ENCODE results near the gene MTHFD1L.
A peak's percentile ranks its signal among the peaks of the same experiment; 100 is the strongest.

Gene MTHFD1L

DNA sequence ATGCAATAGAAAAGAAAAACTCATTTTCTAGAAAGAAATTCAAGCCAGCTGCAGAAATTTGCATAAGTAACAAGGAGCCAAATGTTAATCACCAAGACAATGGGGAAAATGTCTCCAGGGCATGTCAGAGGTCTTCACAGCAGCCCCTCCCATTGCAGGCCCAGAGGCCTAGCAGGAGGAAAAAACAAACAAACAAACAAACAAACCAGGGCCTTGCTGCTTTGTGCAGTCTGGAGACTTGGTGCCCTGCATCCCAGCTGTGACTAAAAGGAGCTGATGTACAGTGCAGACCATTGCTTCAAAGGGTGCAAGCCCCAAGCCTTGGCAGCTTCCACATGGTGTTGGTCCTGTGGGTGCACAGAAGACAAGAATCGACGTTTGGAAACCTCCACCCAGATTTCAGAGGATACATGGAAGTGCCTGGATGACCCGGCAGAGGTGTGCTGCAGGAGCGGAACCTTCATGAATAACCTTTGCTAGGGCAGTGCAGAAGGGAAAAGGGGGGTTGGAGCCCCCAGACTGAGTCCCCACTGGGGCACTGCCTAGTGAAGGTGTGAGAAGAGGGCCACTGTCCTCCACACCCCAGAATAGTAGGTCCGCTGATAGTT, 263.4 kb downstream of the MTHFD1L start:
- Histone ChIP-seq H3K9ac (ENCODE audit: low read length) (peak overlapping the region; percentile 68), H3K36me3 (ENCODE audit: control insufficient read depth, insufficient read depth, low read length) (no peaks in the 10 kb centered on the region), H3K4me3 (ENCODE audit: low read depth, low read length) (peak overlapping the region; percentile 27; the same call in 1 of the 2 replicates), H3K4me1 (ENCODE audit: control insufficient read depth, insufficient read depth, low read length) (peaks cover 21% of the 10 kb centered on the region), H3K9me3 (ENCODE audit: control insufficient read depth, insufficient read depth, low read depth, low read length) (peaks cover 12% of the 10 kb centered on the region), H3K27ac (ENCODE audit: low read depth, low read length) (peak overlapping the region; percentile 51; the same call in 1 of the 2 replicates), H3K27me3 (ENCODE audit: control insufficient read depth, insufficient read depth, low read length) (no peaks in the 10 kb centered on the region)

DNA sequence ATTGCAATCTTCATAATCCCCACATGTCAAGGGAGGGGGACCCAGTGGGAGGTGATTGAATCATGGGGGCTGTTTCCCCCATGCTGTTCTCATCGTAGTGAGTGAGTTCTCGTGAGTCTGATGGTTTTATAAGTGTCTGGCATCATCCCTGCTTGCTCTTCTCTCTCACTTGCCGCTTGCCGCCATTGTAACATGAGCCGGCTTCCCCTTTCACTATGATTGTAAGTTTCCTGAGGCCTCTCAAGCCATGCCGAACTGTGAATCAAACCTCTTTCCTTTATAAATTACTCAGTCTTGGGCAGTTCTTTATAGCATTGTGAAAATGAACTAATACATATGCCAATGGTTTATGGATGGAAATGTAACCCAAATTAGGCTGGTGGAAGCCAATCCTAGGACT, 264.8 kb downstream of the MTHFD1L start:
- Histone ChIP-seq H3K4me3 (ENCODE audit: low read depth, low read length) (no peak overlapping the region), H3K4me1 (ENCODE audit: control insufficient read depth, insufficient read depth, low read length) (peaks cover 21% of the 10 kb centered on the region), H3K36me3 (ENCODE audit: control insufficient read depth, insufficient read depth, low read length) (no peaks in the 10 kb centered on the region), H3K27me3 (ENCODE audit: control insufficient read depth, insufficient read depth, low read length) (no peaks in the 10 kb centered on the region), H3K9ac (ENCODE audit: low read length) (no peak overlapping the region), H3K27ac (ENCODE audit: low read depth, low read length) (no peak overlapping the region), H3K9me3 (ENCODE audit: control insufficient read depth, insufficient read depth, low read depth, low read length) (peaks cover 17% of the 10 kb centered on the region)

DNA sequence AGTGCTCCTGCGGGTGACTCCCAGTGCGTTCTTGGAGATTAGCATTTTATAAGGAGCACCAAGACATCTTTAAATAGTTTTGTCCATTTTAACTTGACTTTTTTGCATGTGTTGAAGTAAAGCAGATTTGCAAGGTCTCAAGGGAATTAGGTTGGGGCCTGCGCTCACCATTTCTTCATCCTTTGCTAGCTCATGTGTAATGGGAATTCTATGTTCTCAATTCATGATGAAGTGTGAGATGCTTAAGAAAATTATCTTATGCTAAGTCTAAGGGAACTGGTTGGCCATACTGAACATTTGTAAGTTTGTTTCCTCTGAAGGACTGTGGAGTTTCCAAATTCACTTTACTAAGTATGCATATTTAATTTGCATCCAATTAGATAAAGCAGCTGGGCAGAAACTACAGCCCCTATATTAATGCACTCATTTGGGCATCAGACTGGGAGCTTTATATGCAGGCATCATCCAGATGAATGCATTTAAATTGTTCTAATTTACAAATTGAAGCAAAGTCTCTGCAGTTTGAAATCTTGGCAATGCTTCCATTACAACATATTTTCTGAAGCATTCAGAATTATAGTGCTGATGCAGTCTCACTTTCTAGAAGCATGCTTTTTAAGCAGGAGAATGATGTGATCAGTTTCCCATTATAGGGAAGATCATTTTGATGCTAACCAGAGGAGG, 266.0 kb downstream of the MTHFD1L start:
- Histone ChIP-seq H3K27me3 (ENCODE audit: control insufficient read depth, insufficient read depth, low read length) (no peaks in the 10 kb centered on the region), H3K9ac (ENCODE audit: low read length) (no peak overlapping the region), H3K4me1 (ENCODE audit: control insufficient read depth, insufficient read depth, low read length) (peaks cover 26% of the 10 kb centered on the region), H3K36me3 (ENCODE audit: control insufficient read depth, insufficient read depth, low read length) (no peaks in the 10 kb centered on the region), H3K9me3 (ENCODE audit: control insufficient read depth, insufficient read depth, low read depth, low read length) (peaks cover 17% of the 10 kb centered on the region), H3K27ac (ENCODE audit: low read depth, low read length) (no peak overlapping the region), H3K4me3 (ENCODE audit: low read depth, low read length) (no peak overlapping the region)

DNA sequence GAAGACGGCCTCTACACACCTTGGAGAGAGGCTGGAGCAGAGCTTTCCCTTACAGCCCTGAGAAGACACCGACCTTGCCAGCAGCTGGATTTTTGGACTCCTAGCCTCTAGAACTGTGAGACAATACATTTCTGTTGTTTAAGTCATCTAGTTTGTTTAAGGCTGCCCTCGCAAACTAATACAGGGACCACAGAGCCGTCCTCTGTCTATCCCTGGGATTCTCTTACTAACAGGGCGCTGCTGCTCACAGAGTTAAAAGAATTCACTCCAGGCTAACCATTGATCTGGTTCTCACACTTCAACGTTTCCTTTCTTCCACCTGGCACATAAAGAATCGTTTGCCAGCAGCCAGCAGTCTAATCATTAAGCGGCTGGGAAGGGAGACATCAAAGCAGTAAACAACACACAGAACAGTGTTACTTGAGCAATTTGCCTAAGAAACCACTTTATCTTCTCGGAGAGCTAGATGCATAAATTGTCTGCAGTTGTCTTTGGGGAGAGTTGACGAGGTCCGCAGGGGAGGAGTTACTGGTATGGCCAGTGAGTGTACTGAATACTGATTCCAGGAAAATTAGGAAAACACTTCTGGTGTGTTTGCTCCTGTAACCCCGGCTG, 270.7 kb downstream of the MTHFD1L start:
- Histone ChIP-seq H3K4me1 (ENCODE audit: control insufficient read depth, insufficient read depth, low read length) (peaks cover 8% of the 10 kb centered on the region; the same call in 1 of the 2 replicates), H3K36me3 (ENCODE audit: control insufficient read depth, insufficient read depth, low read length) (no peaks in the 10 kb centered on the region), H3K27me3 (ENCODE audit: control insufficient read depth, insufficient read depth, low read length) (no peaks in the 10 kb centered on the region), H3K4me3 (ENCODE audit: low read depth, low read length) (no peak overlapping the region), H3K9me3 (ENCODE audit: control insufficient read depth, insufficient read depth, low read depth, low read length) (peaks cover 11% of the 10 kb centered on the region), H3K27ac (ENCODE audit: low read depth, low read length) (no peak overlapping the region), H3K9ac (ENCODE audit: low read length) (no peak overlapping the region)

DNA sequence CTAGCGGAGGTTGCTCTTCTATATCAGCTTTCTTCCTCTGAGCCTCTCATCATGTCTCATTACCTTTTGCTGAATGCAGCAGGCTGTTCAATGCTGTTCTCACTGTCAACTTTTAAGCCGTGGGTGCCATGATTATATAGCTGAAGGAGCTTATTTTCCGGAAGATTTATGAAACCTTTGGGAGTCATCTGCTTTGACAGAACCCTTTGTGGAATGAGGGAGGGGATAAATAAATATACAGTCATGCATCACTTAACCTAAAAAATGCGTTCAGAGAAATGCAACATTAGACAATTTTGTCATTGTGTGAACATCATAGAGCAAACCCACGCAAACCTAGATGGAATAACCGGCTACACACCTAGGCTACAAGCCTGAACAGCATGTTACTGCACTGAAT, 272.0 kb downstream of the MTHFD1L start:
- Histone ChIP-seq H3K4me3 (ENCODE audit: low read depth, low read length) (no peak overlapping the region), H3K27me3 (ENCODE audit: control insufficient read depth, insufficient read depth, low read length) (no peaks in the 10 kb centered on the region), H3K9me3 (ENCODE audit: control insufficient read depth, insufficient read depth, low read depth, low read length) (peaks cover 7% of the 10 kb centered on the region), H3K36me3 (ENCODE audit: control insufficient read depth, insufficient read depth, low read length) (no peaks in the 10 kb centered on the region), H3K9ac (ENCODE audit: low read length) (no peak overlapping the region), H3K27ac (ENCODE audit: low read depth, low read length) (no peak overlapping the region), H3K4me1 (ENCODE audit: control insufficient read depth, insufficient read depth, low read length) (peaks cover 12% of the 10 kb centered on the region; the same call in 1 of the 2 replicates)

DNA sequence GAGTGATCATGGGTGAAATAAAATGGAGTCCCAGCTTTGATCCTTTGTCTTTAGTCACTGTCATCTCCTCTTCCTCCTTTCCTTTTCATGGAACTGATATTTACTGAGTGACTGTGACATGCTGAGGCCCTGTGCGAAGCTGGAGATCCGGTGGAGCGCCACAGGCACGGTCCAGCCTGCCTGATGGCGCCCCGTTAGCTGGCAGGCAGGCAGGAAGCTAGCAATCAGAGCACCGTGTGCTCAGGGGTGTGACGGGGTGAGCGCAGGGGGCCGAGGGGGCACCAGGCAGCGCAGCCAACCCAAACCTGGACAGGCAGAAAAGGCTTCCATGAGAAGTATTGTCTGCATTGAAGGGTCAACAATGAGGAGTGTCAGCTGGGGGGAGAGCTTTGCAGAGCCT, 274.0 kb downstream of the MTHFD1L start:
- no peak overlapping the region for H3K4me3 ChIP-seq (ENCODE audit: low read depth, low read length)
- H3K27me3 ChIP-seq (ENCODE audit: control insufficient read depth, insufficient read depth, low read length) = no peaks in the 10 kb centered on the region
- peaks cover 5% of the 10 kb centered on the region for H3K9me3 ChIP-seq (ENCODE audit: control insufficient read depth, insufficient read depth, low read depth, low read length)
- peaks cover 12% of the 10 kb centered on the region; the same call in 1 of the 2 replicates for H3K4me1 ChIP-seq (ENCODE audit: control insufficient read depth, insufficient read depth, low read length)
- no peak overlapping the region for H3K9ac ChIP-seq (ENCODE audit: low read length)
- H3K36me3 ChIP-seq (ENCODE audit: control insufficient read depth, insufficient read depth, low read length) = no peaks in the 10 kb centered on the region
- no peak overlapping the region for H3K27ac ChIP-seq (ENCODE audit: low read depth, low read length)

DNA sequence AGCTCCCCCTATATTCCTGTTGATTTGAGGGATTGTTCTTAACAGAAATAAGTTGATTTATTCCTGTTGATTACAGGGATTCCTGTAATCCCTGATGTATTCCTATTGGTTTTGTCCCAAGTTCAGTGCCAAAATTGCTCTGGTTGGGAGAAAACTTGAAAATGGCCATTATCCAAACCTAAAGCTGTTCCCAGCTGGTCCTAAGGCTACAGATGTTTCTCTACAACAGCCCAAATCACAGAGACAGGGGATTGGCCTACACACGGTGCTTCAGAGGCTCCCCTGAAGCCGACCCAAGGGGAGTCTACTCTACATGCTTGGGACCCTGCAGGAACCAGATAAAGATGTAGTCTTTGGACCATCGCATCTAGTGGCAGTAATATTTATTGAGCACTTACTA, 275.3 kb downstream of the MTHFD1L start:
- Histone ChIP-seq H3K4me3 (ENCODE audit: low read depth, low read length) (no peak overlapping the region), H3K9me3 (ENCODE audit: control insufficient read depth, insufficient read depth, low read depth, low read length) (no peaks in the 10 kb centered on the region), H3K4me1 (ENCODE audit: control insufficient read depth, insufficient read depth, low read length) (peaks cover 12% of the 10 kb centered on the region; the same call in 1 of the 2 replicates), H3K9ac (ENCODE audit: low read length) (no peak overlapping the region), H3K36me3 (ENCODE audit: control insufficient read depth, insufficient read depth, low read length) (no peaks in the 10 kb centered on the region), H3K27ac (ENCODE audit: low read depth, low read length) (no peak overlapping the region), H3K27me3 (ENCODE audit: control insufficient read depth, insufficient read depth, low read length) (no peaks in the 10 kb centered on the region)

DNA sequence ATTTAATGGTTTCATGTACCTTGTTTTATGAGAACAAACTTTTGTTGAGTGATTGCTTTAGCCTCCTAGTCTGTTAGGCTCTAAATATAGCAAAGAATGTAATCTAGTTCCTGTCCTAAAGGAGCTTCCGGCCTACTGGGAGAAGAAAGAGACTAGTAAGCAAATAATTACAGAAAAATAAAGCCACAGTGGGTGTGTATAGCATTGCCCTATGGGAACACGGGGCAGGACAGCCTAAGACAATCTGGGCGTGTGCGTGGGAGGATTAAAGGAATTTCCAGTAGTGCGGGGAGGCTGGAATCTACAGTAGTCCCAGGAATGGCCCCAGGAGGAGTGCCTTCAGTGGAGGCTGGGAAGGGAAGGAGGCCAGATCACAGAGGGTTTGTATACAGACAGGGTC, 276.2 kb downstream of the MTHFD1L start:
- Histone ChIP-seq H3K4me1 (ENCODE audit: control insufficient read depth, insufficient read depth, low read length) (peaks cover 4% of the 10 kb centered on the region; the same call in 1 of the 2 replicates), H3K9me3 (ENCODE audit: control insufficient read depth, insufficient read depth, low read depth, low read length) (no peaks in the 10 kb centered on the region), H3K4me3 (ENCODE audit: low read depth, low read length) (no peak overlapping the region), H3K27ac (ENCODE audit: low read depth, low read length) (no peak overlapping the region), H3K9ac (ENCODE audit: low read length) (no peak overlapping the region), H3K36me3 (ENCODE audit: control insufficient read depth, insufficient read depth, low read length) (no peaks in the 10 kb centered on the region), H3K27me3 (ENCODE audit: control insufficient read depth, insufficient read depth, low read length) (no peaks in the 10 kb centered on the region)

DNA sequence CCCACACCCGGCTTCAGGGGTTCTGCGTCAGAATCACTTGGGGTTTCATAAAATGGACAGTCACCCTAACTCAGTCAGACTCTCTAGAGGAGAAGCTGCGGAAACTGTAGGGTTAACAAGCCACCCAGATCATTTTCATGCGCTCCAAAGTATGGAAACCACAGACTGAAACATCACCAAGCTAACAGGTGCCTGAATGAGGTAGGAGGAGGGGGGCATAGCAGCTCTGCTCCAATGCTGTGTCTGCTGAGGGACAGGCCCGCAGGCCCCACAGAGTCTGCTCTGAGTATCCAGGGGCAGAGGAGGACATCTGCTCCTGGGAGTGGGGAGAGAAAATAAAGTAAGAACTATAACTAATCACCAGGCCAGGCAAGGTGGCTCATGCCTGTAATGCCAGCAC, 277.2 kb downstream of the MTHFD1L start:
- Histone ChIP-seq H3K27me3 (ENCODE audit: control insufficient read depth, insufficient read depth, low read length) (no peaks in the 10 kb centered on the region), H3K27ac (ENCODE audit: low read depth, low read length) (no peak overlapping the region), H3K4me3 (ENCODE audit: low read depth, low read length) (no peak overlapping the region)

DNA sequence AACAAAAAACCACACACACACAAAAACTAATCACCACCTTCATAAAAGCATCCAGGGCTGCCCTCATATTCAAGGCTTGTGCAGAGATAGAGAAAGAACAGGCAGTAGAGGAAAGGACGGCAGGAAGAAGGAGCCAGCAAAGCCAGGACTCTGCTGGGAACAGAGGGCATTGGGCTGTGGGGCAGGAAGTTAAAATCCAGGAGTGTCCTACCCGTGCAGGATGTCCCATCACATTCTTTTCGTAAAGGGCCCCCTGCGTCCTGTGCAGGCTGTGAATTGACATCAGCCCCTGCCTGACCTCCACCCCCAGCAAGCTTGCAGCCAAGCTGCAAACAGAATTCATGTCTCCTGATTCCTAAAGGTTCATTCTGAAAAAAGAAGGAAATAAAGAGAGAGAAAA, 277.8 kb downstream of the MTHFD1L start:
- no peak overlapping the region for H3K9ac ChIP-seq (ENCODE audit: low read length)
- H3K27me3 ChIP-seq (ENCODE audit: control insufficient read depth, insufficient read depth, low read length) = no peaks in the 10 kb centered on the region
- H3K36me3 ChIP-seq (ENCODE audit: control insufficient read depth, insufficient read depth, low read length) = no peaks in the 10 kb centered on the region
- H3K4me1 ChIP-seq (ENCODE audit: control insufficient read depth, insufficient read depth, low read length) = 0 out of 2 replicates have a peak, but pooled peaks cover 4% of the 10 kb centered on the region
- H3K9me3 ChIP-seq (ENCODE audit: control insufficient read depth, insufficient read depth, low read depth, low read length) = no peaks in the 10 kb centered on the region
- no peak overlapping the region for H3K4me3 ChIP-seq (ENCODE audit: low read depth, low read length)
- H3K27ac ChIP-seq (ENCODE audit: low read depth, low read length) = no peak overlapping the region

More for the DNA sequence above, 277.2 kb downstream of the MTHFD1L start:
- H3K9me3 ChIP-seq (ENCODE audit: control insufficient read depth, insufficient read depth, low read depth, low read length) = no peaks in the 10 kb centered on the region
- 0 out of 2 replicates have a peak, but pooled peaks cover 4% of the 10 kb centered on the region for H3K4me1 ChIP-seq (ENCODE audit: control insufficient read depth, insufficient read depth, low read length)
- no peak overlapping the region for H3K9ac ChIP-seq (ENCODE audit: low read length)
- no peaks in the 10 kb centered on the region for H3K36me3 ChIP-seq (ENCODE audit: control insufficient read depth, insufficient read depth, low read length)

DNA sequence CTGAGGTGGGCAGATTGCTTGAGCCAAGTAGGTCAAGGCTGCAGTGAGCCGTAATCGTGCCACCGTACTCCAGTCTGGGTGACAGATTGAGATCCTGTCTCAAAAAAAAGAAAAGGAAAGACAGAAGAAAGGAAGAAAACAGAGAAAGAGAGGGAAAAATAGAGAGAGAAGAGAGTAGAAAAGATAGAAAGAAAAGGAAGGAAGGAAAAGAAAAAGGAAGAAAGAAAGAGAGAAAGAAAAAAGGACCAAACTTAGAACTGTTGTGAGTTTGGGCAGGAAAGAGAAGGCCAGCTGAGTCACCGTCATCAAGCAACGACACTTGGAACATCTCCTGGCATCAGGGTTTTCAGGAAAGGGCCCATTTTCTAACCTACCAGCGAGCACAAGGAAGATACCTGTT, 278.3 kb downstream of the MTHFD1L start:
- H3K9ac ChIP-seq (ENCODE audit: low read length) = no peak overlapping the region
- H3K4me3 ChIP-seq (ENCODE audit: low read depth, low read length) = no peak overlapping the region
- H3K27me3 ChIP-seq (ENCODE audit: control insufficient read depth, insufficient read depth, low read length) = no peaks in the 10 kb centered on the region
- H3K27ac ChIP-seq (ENCODE audit: low read depth, low read length) = no peak overlapping the region
- H3K36me3 ChIP-seq (ENCODE audit: control insufficient read depth, insufficient read depth, low read length) = no peaks in the 10 kb centered on the region
- 0 out of 2 replicates have a peak, but pooled peaks cover 4% of the 10 kb centered on the region for H3K4me1 ChIP-seq (ENCODE audit: control insufficient read depth, insufficient read depth, low read length)
- H3K9me3 ChIP-seq (ENCODE audit: control insufficient read depth, insufficient read depth, low read depth, low read length) = no peaks in the 10 kb centered on the region

All from HUES6 (cell line).